ENCODE results near the gene CSNK1E.

GRCh38 chr22:38259370-38259769 is 57.9 kb downstream of the CSNK1E start:
- TF ChIP-seq CTCF (conservative IDR thresholded peaks at IDR 0.05; ENCODE audit: low read length): no peak
- no peak for TF ChIP-seq EZH2phosphoT487 (IDR thresholded peaks at IDR 0.05; ENCODE audit: borderline replicate concordance)

Measured in Loucy (cell line).